Spinal cord (tissue), 10 donors: Measurements from ENCODE around the gene ITPKA. TPM values are rescaled to one million over a fixed set of nuclear protein-coding genes. Genes with fewer than 3 reads are reported as not detected.

Experiments
- DNase-seq, 6 donors: peaks; one replicate each; pipeline versions ENCODE4 v3.0.0 to v3.0.0-alpha.2; 2013 to 2015; ENCODE audit warnings: low spot score in 6 of 6, low read depth in 4 of 6
- H3K27ac ChIP-seq: one replicate; pipeline ENCODE4 v1.5.1; 2013; ENCODE audit warnings: low read depth, low read length, control low read depth
- H3K27me3 ChIP-seq: one replicate; pipeline ENCODE4 v1.6.1; 2013; ENCODE audit warnings: low read length; ENCODE audit not compliant: control insufficient read depth, insufficient read depth
- H3K36me3 ChIP-seq: one replicate; pipeline ENCODE4 v1.6.1; 2013; ENCODE audit warnings: low read length; ENCODE audit not compliant: control insufficient read depth, insufficient read depth
- H3K4me1 ChIP-seq: one replicate; pipeline ENCODE4 v1.6.1; 2013; ENCODE audit warnings: low read length; ENCODE audit not compliant: control insufficient read depth, insufficient read depth
- H3K4me3 ChIP-seq: one replicate; pipeline ENCODE4 v1.5.1; 2013; ENCODE audit warnings: low read depth, low read length, control low read depth
- H3K9me3 ChIP-seq: one replicate; pipeline ENCODE4 v1.6.1; 2013; ENCODE audit warnings: low read length; ENCODE audit not compliant: control insufficient read depth, insufficient read depth
- WGBS: methylation state at CpG from one replicate; pipeline ENCODE4 v1.1.5; 2013; ENCODE audit warnings: missing lambda C conversion rate; ENCODE audit not compliant: insufficient coverage; 5-methylcytosine and 5-hydroxymethylcytosine counted together
- polyA plus RNA-seq, 2 donors: library from polyadenylated mRNA; unstranded; fragments of 120-200 nt; gene quantifications; one replicate each; pipeline ENCODE4 v1.2.1, GENCODE V29; 2013; ENCODE audit not compliant: insufficient read length in 2 of 2
- total RNA-seq, 2 donors: library from RNA; depleted of rRNA in 1 of 2; stranded (reverse); fragments of 120-200 nt in 1 of 2; fragments of >200 nt in 1 of 2; gene quantifications; one replicate each; pipeline versions ENCODE4 v1.2.3 to v1.2.4, GENCODE V29; 2013 to 2014
- donor health status: healthy.

Gene ITPKA
- total and polyA plus RNA-seq, 4 donors = 0.89 to 2.0 (median 1.5) TPM

- Histone ChIP-seq H3K27ac (no peak overlapping the region), H3K9me3 (no peaks in the 10 kb centered on the region), H3K27me3 (no peaks in the 10 kb centered on the region), H3K36me3 (peaks cover 62% of the 10 kb centered on the region), H3K4me1 (no peaks in the 10 kb centered on the region), H3K4me3 (no peak overlapping the region)
- no peak for DNase-seq
- 96% methylated on average over 17 of the region's 17 CpGs for WGBS
These were observed 27.0 kb downstream of the ITPKA start for GRCh38 chr15:41520636-41521035.

GRCh38 chr15:41521614-41522013 lies 27.9 kb downstream of the ITPKA start:
- DNase-seq = no peak
- Histone ChIP-seq H3K27me3 (no peaks in the 10 kb centered on the region), H3K36me3 (peaks cover 70% of the 10 kb centered on the region), H3K4me1 (no peaks in the 10 kb centered on the region), H3K27ac (no peak overlapping the region), H3K4me3 (no peak overlapping the region), H3K9me3 (no peaks in the 10 kb centered on the region)
- WGBS = 93% methylated on average over 9 of the region's 9 CpGs

DNA sequence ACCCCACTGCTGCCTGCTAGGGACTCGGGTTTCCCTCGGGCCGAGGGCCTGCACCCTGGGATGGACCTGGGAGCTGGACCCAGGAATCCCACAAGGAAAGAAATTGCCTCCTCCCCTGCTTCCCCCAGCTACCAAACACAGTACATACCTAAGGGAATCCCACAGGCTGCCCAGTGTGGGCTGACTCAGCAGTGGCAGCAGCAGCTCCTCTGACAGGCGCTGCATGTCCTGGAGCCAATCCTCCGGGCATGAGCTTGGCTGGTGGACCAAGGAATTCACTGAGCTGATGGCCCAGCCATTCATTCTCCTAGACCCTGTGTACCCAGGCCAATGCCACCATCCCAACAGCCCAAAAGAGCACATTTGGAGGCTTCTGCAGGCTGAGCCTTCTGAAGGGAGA lies 29.4 kb downstream of the ITPKA start:
- no peak for DNase-seq
- no peak overlapping the region for H3K27ac ChIP-seq
- no peaks in the 10 kb centered on the region for H3K27me3 ChIP-seq
- H3K4me3 ChIP-seq = no peak overlapping the region
- H3K9me3 ChIP-seq = no peaks in the 10 kb centered on the region
- H3K4me1 ChIP-seq = no peaks in the 10 kb centered on the region
- H3K36me3 ChIP-seq = peaks cover 79% of the 10 kb centered on the region
- 92% methylated on average over 5 of the region's 5 CpGs for WGBS

- no peaks in the 10 kb centered on the region for H3K27me3 ChIP-seq
- 76% methylated on average over 4 of the region's 6 CpGs for WGBS
- H3K36me3 ChIP-seq = peaks cover 90% of the 10 kb centered on the region
- DNase-seq = no peak
- H3K4me3 ChIP-seq = no peak overlapping the region
- H3K27ac ChIP-seq = no peak overlapping the region
- no peaks in the 10 kb centered on the region for H3K4me1 ChIP-seq
- H3K9me3 ChIP-seq = no peaks in the 10 kb centered on the region
These were observed 36.8 kb downstream of the ITPKA start for GRCh38 chr15:41530363-41530956.

DNA sequence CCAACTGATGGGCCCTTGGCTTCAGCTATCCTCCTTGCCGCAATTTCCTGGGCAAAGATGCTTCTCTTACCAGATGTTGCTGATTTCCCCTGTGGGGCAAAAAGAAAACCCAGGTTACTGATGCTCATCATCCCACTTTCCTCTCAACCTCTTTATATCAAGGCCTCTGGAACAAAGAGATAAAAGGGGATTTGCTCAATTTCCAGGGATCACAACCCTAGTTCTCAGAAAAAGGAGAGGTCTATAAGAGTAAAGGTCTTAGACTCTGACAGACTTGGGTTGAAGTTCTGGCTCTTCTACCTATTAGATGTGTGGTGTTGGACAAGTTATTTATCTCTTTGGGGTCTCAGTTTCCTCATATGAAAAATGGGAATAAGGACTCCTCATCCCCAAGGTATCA lies 41.9 kb downstream of the ITPKA start:
- Histone ChIP-seq H3K9me3 (no peaks in the 10 kb centered on the region), H3K36me3 (peaks cover 53% of the 10 kb centered on the region), H3K4me3 (no peak overlapping the region), H3K27ac (no peak overlapping the region), H3K27me3 (no peaks in the 10 kb centered on the region), H3K4me1 (no peaks in the 10 kb centered on the region)
- WGBS = 100% methylated on average over 1 of the region's 1 CpG
- no peak for DNase-seq

- no peaks in the 10 kb centered on the region for H3K27me3 ChIP-seq
- H3K27ac ChIP-seq = no peak overlapping the region
- WGBS = 95% methylated on average over 11 of the region's 11 CpGs
- H3K36me3 ChIP-seq = peaks cover 46% of the 10 kb centered on the region
- H3K4me3 ChIP-seq = no peak overlapping the region
- H3K9me3 ChIP-seq = no peaks in the 10 kb centered on the region
- H3K4me1 ChIP-seq = no peaks in the 10 kb centered on the region
- no peak for DNase-seq
These were observed 43.2 kb downstream of the ITPKA start for GRCh38 chr15:41536866-41537265.

- Histone ChIP-seq H3K9me3 (no peaks in the 10 kb centered on the region), H3K27ac (peak overlapping the region; percentile 42), H3K27me3 (no peaks in the 10 kb centered on the region), H3K4me1 (peaks cover 8% of the 10 kb centered on the region), H3K4me3 (peak overlapping the region; percentile 95), H3K36me3 (no peaks in the 10 kb centered on the region)
- DNase-seq = no peak
- WGBS = 0% methylated on average over 1 of the region's 8 CpGs
These were observed 49.8 kb downstream of the ITPKA start for GRCh38 chr15:41543521-41543870.

- H3K4me1 ChIP-seq = peaks cover 8% of the 10 kb centered on the region
- DNase-seq = no peak
- H3K27me3 ChIP-seq = no peaks in the 10 kb centered on the region
- 95% methylated on average over 8 of the region's 15 CpGs for WGBS
- peak overlapping the region; percentile 95 for H3K4me3 ChIP-seq
- H3K27ac ChIP-seq = no peak overlapping the region
- no peaks in the 10 kb centered on the region for H3K36me3 ChIP-seq
- H3K9me3 ChIP-seq = no peaks in the 10 kb centered on the region
These were observed 51.0 kb downstream of the ITPKA start for GRCh38 chr15:41544650-41545015.

DNA sequence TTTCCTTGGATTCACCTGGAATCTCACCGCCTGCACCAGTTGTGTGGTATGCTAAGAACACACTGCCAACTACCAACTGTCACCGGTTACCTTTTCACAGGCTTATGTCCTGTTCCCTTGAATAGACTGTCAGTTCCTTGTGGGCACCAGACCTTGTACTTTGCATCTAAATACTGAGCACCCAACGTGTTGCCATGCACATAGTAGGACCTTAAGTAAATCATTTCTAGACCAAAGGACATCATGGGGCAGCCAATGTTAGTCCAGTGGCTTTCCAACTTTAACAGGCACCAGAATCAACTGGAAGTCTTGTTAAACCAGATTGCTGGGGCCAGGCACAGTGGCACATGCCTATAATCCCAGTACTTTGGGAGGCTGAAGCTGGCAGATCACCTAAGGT lies 51.5 kb downstream of the ITPKA start:
- Histone ChIP-seq H3K9me3 (no peaks in the 10 kb centered on the region), H3K36me3 (no peaks in the 10 kb centered on the region), H3K27ac (no peak overlapping the region), H3K4me1 (peaks cover 8% of the 10 kb centered on the region), H3K27me3 (no peaks in the 10 kb centered on the region), H3K4me3 (no peak overlapping the region)
- no peak for DNase-seq
- WGBS = 91% methylated on average over 3 of the region's 3 CpGs

DNA sequence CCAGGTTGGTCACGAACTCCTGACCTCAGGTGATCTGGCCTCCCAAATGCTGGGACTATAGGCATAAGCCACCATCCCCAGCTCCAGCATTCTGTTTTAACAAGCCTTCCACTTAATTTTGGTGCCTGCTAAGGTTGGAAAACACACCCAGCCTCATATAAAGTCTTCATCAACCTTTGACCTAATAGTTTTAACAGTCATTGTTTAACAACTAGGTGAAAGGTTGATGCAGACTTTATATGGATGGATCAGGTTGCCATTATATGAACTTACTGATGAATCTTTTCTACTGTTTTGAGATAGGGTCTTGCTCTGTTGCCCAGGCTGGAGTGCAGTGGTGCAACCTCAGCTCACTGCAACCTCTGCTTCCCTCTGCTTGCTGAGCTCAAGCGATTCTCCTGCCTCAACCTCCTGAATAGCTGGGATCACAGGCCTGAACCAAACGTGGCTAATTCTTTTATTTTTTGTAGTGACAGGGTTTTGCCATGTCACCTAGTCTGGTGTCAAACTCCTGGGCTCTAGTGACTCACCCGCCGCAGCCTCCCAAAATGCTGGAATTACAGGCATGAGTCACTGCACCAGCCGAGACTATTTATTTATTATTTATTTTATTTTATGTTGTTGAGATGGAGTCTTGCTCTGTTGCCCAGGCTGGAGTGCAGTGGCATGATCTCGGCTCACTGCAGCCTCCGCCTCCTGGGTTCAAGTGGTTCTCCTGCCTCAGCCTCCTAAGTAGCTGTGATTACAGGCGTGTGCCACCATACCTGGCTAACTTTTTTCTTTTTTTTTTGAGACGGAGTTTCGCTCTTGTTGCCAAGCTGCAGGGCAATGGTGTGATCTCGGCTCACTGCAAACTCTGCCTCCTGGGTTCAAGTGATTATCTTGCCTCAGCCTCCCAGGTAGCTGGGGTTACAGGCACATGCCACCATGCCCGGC lies 53.4 kb downstream of the ITPKA start:
- 80% methylated on average over 9 of the region's 13 CpGs for WGBS

More for the DNA sequence above, 53.4 kb downstream of the ITPKA start:
- no peak overlapping the region for H3K4me3 ChIP-seq
- H3K27ac ChIP-seq = no peak overlapping the region
- no peak for DNase-seq
- no peaks in the 10 kb centered on the region for H3K36me3 ChIP-seq
- H3K4me1 ChIP-seq = peaks cover 8% of the 10 kb centered on the region
- no peaks in the 10 kb centered on the region for H3K27me3 ChIP-seq
- H3K9me3 ChIP-seq = no peaks in the 10 kb centered on the region
